A673 (cell line): ENCODE results near the gene BCDIN3D. TPM values are rescaled to one million over a fixed set of nuclear protein-coding genes. Genes with fewer than 3 reads are reported as not detected.

Experiments
- BruUV-seq: library from RNA; stranded (reverse); fragments of 400-500 nt; replicated peaks from 2 replicates; lab custom pipeline; 2021; lab: Mats Ljungman, UMichigan
- CTCF ChIA-PET: fragments of 300-600 bp; sonication (Branson Sonifier 250); formaldehyde crosslinking; loops from one replicate; lab custom pipeline; 2022; ENCODE audit warnings: antibody characterized with exemption; lab: Charles Lee
- POLR2A ChIA-PET: fragments of 300-600 bp; sonication (Branson Sonifier 250); formaldehyde crosslinking; loops from one replicate; lab custom pipeline; 2022; ENCODE audit warnings: antibody characterized with exemption; ENCODE audit not compliant: low non-redundant PET; lab: Charles Lee
- DNase-seq: peaks from one replicate; pipeline ENCODE4 v3.0.0-alpha.2; 2015; ENCODE audit warnings: low spot score
- H3K27ac ChIP-seq: fragments of 200-600 bp; sonication (generic); 2 replicates; pipeline ENCODE4 v1.5.1; 2016; ENCODE audit warnings: mixed run types, low read depth, mild to moderate bottlenecking, mixed read lengths, antibody characterized with exemption, low read length; ENCODE audit not compliant: poor library complexity, severe bottlenecking
- H3K27me3 ChIP-seq: fragments of 200-600 bp; sonication (generic); replicated peaks from 2 replicates; pipeline ENCODE4 v1.6.1; 2017; ENCODE audit warnings: mixed run types, low read depth, mild to moderate bottlenecking, mixed read lengths, antibody characterized with exemption, low read length; ENCODE audit not compliant: insufficient read depth, poor library complexity
- H3K36me3 ChIP-seq: fragments of 200-600 bp; sonication (generic); 2 replicates; pipeline ENCODE4 v1.6.1; 2016; ENCODE audit warnings: mixed run types, mild to moderate bottlenecking, mixed read lengths, antibody characterized with exemption, low read length; ENCODE audit not compliant: insufficient read depth, poor library complexity, severe bottlenecking
- H3K4me1 ChIP-seq: fragments of 200-600 bp; sonication (generic); 2 replicates; pipeline ENCODE4 v1.6.1; 2017; ENCODE audit warnings: mixed run types, mild to moderate bottlenecking, mixed read lengths, antibody characterized with exemption, low read length; ENCODE audit not compliant: insufficient read depth, poor library complexity, severe bottlenecking
- H3K4me3 ChIP-seq: fragments of 200-600 bp; sonication (generic); 2 replicates; pipeline ENCODE4 v1.5.1; 2016; ENCODE audit warnings: low read depth, mixed run types, mild to moderate bottlenecking, mixed read lengths, low read length; ENCODE audit not compliant: poor library complexity, severe bottlenecking
- H3K9me3 ChIP-seq: fragments of 200-600 bp; sonication (generic); 2 replicates; pipeline ENCODE4 v1.6.1; 2016; ENCODE audit warnings: mixed run types, low read depth, mild to moderate bottlenecking, mixed read lengths, antibody characterized with exemption, low read length; ENCODE audit not compliant: poor library complexity, severe bottlenecking
- CTCF ChIP-seq: fragments of 300-800, 200-600 bp; sonication (generic); conservative IDR thresholded peaks from 2 replicates; pipeline ENCODE4 v1.5.1; 2017; ENCODE audit warnings: low read depth, mild to moderate bottlenecking, antibody characterized with exemption, low read length, moderate library complexity, mixed read lengths
- EZH2 ChIP-seq: fragments of 200-600 bp; sonication (generic); IDR thresholded peaks from 2 replicates; pipeline ENCODE4 v1.6.1; 2017; ENCODE audit warnings: borderline replicate concordance, low read depth, mild to moderate bottlenecking, mixed read lengths, antibody characterized with exemption, low read length; ENCODE audit not compliant: poor library complexity, severe bottlenecking
- intact Hi-C: fragments of 100-400 bp; cut with micrococcal nuclease; formaldehyde crosslinking; loops from one replicate; pipeline ENCODE4 v1.10.0; 2022; ENCODE audit not compliant: unreplicated experiment
- total RNA-seq: library from RNA; stranded (reverse); gene quantifications from 2 replicates; pipeline ENCODE4 v1.2.3, GENCODE V29; 2021

BCDIN3D gene
- total RNA-seq, 1 experiment from 2014 or later, result 5.7 TPM

GRCh38 chr12:49888461-49889151 lies 45.7 kb upstream of the BCDIN3D start:
- no peak overlapping the region for H3K4me3 ChIP-seq
- H3K36me3 ChIP-seq, result no peaks in the 10 kb centered on the region
- no peaks in the 10 kb centered on the region for H3K9me3 ChIP-seq
- intact Hi-C loops, result no loop called here
- BruUV-seq, result no TSS peak
- TF ChIP-seq CTCF (no peak), EZH2 (no peak)
- no peak overlapping the region for H3K27ac ChIP-seq
- H3K4me1 ChIP-seq, result no peaks in the 10 kb centered on the region
- DNase-seq, result no peak
- POLR2A ChIA-PET, result no interaction called here
- H3K27me3 ChIP-seq, result no peaks in the 10 kb centered on the region
- CTCF ChIA-PET, result no interaction called here

DNA sequence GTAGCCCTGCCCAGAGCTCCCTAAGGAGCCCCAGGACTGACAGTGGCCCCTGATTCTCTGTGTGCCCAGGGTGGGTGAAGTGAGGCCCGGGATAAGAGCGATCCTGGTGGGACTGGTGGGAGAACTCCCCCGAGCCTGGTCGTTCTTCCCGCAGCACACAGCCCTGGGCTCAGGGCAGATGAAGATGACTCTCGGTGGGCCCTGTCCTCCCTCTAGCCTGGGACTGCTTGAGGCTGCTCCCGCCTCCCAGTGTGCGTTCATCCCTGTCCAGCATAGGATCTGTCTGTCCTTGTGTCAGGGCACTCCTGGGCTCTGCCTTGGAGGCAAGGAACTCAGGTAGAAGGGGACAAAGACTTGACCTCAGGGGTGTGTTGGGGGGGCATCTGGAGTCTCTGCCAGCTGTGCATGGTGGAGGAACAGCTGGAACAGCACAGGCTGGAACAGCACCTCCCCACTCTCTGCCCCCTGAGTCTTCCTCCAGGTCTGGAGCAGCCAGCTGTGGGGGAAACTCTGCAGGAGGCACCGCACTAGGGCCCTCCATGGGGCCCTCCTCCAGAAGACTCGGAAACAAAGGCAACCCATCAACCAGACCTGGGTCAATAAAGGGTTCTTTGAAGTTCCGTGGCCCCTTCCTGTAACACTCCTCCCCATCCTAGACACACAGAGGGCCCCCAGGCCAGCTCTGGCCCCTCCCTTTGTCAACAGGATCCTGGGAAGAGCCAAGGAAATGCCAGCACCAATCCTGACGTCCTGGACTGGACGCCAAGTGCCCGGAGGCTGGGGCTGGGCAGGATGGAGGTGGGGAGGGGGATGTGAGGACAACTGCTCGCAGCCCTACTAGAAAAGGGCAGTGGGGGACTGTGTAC lies 44.9 kb upstream of the BCDIN3D start:
- no TSS peak for BruUV-seq
- H3K27me3 ChIP-seq, result no peaks in the 10 kb centered on the region
- H3K4me1 ChIP-seq, result peaks cover under 1% of the 10 kb centered on the region
- CTCF ChIA-PET, result no interaction called here
- intact Hi-C loops, result no loop called here
- no peak overlapping the region for H3K4me3 ChIP-seq
- POLR2A ChIA-PET, result no interaction called here
- TF ChIP-seq CTCF (no peak), EZH2 (no peak)
- H3K36me3 ChIP-seq, result no peaks in the 10 kb centered on the region
- DNase-seq, result no peak
- H3K27ac ChIP-seq, result no peak overlapping the region
- no peaks in the 10 kb centered on the region for H3K9me3 ChIP-seq

DNA sequence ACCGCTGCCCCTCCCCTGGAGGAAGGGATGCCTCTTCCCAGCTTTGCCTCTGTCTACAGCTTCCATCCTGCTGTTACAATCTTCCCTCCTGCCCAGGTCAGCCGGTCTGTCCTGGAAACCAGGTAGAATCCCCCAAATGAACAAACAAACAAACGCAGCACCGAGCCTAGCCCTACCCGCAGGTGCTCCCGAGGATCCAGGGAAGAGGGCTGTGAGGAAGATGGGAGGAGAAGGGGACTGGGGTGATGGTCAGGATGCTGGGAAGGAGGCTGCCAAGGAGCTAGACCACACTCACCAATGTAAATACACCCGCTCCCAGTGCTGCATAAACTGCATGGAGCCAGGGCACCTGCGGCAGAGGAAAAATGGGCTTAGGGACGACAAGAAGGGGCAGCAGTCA lies 44.2 kb upstream of the BCDIN3D start:
- no peaks in the 10 kb centered on the region for H3K36me3 ChIP-seq
- no peaks in the 10 kb centered on the region for H3K27me3 ChIP-seq
- H3K4me1 ChIP-seq, result peaks cover 6% of the 10 kb centered on the region
- TF ChIP-seq CTCF (no peak), EZH2 (no peak)
- no peak for DNase-seq
- H3K27ac ChIP-seq, result no peak overlapping the region
- ChIA-PET POLR2A (interaction anchor here (0.5 kb wide), 1 partner anchor 53 kb away, joined by 5 read pairs; no protein-coding TSS in a partner anchor), CTCF (no interaction called here)
- intact Hi-C loops, result no loop called here
- no TSS peak for BruUV-seq
- no peaks in the 10 kb centered on the region for H3K9me3 ChIP-seq
- H3K4me3 ChIP-seq, result no peak overlapping the region
